GM18505 (cell line): ENCODE data around the gene ALG14.
A peak's percentile ranks its signal among the peaks of the same experiment; 100 is the strongest.

Experiments
- ATAC-seq: cut with Tn5 transposase; IDR thresholded peaks from one replicate; pipeline ENCODE4 v1.9.1; 2021; ENCODE audit not compliant: unreplicated experiment
- POLR2A ChIP-seq: IDR thresholded peaks from 4 replicates; pipeline ENCODE4 v1.6.1; 2011; ENCODE audit warnings: borderline replicate concordance; ENCODE audit not compliant: insufficient read depth, insufficient read length; ENCODE audit errors: extremely low read depth

Gene ALG14, protein sequence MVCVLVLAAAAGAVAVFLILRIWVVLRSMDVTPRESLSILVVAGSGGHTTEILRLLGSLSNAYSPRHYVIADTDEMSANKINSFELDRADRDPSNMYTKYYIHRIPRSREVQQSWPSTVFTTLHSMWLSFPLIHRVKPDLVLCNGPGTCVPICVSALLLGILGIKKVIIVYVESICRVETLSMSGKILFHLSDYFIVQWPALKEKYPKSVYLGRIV

DNA sequence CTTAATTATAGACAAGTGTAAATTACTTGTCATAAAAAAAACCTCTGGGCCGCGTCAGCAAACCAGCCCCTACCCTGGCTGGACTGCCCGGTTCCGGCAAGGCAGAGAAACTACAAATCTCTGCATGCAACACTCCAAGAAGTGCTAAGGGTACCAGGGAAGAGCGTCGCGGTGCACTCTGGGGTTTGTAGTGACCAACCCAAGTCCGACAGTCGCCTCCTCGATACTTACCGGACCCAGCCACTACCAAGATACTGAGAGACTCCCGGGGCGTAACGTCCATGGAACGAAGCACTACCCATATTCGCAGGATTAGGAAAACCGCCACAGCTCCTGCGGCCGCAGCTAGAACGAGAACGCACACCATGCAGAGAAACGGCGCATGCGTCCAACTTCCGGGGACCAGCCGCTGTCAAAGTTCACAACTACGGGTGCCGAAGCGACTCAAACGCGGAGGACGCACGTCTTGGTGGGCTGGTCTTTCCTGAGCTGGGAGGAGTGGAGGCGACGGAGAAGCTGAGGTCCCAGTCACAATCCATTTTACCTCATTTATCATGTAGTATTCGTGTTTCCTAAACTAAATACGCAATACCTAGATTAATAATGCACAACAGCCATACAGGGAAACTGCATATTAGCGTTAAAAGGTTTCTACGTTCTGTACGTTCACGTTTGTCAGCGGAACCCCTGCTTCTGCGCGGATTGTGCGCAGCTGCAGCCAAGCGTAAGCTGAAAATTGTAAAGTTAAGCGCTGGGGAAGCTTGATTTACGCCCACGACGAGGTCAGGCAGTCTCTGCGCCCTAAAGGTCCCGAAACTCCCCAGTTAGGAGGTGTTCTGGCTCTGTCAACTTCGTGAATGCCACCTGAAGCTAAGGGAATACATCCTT lies at the start of gene ALG14:
Gene ALG14 (minus strand): TSS at position 420 of the 888 bp plus-strand sequence. CDS start 53 bp downstream, at position 367.
- peak; percentile 94 for ATAC-seq
- peak; percentile 64 for TF ChIP-seq POLR2A

DNA sequence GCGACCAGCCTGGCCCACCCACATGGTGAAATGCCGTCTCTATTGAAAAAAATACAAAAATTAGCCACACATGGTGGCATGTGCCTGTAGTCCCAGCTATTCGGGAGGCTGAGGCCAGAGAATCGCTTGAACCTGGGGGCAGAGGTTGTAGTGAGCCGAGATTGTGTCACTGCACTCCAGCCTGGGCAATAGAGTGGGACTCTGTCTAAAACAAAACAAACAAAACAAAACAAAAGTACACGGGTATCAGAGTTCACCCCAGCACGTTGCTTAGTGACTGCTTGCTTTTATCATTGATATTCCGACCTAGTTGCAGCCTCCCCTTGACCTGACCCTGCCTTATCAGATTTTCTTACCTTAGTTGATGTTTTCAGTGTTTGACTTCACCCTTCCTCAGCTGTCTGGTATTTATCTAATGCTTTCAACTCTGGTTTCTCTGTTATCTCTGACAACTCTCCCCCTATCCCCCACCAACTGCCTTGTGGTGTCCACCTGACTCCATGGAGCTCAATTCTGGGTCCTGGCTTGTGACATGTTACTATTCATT lies 49.5 kb upstream of the ALG14 start:
- TF ChIP-seq POLR2A = no peak
- no peak for ATAC-seq

DNA sequence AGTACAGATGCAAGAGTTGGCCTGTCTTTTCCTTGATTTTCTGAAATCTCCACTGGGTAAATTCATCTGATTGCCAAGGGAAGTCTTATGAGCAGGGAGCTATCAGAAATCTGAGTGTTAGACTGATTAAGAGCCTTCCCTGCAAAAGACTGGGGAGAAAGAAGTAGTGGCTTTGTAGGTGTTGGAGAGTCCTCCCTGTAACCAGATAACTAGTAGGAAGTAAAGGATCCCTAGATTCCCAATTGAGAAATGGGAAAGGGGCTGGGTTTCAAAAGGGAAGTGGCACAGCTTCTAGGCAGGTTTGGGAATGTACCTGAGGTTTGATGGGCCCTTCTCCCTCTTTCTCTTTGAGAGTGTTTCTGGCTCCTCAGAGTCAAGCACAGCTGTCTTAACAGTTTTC lies 46.5 kb upstream of the ALG14 start:
- ATAC-seq = no peak
- TF ChIP-seq POLR2A = no peak

DNA sequence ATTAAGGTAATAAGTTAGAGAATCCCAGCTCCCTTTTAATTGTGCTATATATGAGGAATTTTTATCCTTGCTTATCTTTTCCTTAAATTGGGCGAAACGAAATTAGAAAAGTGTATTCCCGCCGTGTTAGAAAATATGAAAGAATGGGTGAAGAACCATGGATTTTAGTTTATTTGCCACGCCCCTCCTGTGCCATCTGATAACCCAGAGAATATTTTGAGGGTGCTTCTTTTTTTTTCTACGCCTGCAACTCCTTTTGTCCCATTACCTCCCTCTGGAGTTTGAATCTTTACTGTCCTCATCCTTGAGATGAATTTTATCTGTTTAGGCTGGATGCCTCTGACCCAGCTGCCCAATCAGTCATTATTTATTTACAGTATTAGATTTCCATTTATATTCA lies 46.0 kb upstream of the ALG14 start:
- TF ChIP-seq POLR2A = no peak
- no peak for ATAC-seq

DNA sequence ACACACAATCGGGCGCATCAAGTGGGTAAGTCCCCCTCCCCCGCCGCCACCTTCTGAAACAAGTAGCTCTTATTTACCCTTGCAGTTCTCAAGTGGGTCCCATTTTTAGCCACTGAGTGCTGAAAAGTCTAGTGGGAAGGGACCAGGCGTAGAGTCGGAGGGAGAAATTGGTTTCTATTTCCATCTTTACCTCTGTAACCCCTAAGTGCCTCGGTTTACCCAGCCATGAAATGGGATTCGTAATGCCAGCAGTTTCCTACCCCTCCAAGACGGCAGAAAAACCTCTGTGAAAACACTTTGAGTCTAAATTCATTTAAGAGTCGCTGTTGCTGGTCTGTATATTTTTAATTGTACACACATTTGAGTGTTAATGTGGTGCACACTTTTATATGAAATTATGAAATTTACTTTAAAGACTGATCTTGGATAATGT lies 45.3 kb upstream of the ALG14 start:
- ATAC-seq = no peak
- no peak for TF ChIP-seq POLR2A

DNA sequence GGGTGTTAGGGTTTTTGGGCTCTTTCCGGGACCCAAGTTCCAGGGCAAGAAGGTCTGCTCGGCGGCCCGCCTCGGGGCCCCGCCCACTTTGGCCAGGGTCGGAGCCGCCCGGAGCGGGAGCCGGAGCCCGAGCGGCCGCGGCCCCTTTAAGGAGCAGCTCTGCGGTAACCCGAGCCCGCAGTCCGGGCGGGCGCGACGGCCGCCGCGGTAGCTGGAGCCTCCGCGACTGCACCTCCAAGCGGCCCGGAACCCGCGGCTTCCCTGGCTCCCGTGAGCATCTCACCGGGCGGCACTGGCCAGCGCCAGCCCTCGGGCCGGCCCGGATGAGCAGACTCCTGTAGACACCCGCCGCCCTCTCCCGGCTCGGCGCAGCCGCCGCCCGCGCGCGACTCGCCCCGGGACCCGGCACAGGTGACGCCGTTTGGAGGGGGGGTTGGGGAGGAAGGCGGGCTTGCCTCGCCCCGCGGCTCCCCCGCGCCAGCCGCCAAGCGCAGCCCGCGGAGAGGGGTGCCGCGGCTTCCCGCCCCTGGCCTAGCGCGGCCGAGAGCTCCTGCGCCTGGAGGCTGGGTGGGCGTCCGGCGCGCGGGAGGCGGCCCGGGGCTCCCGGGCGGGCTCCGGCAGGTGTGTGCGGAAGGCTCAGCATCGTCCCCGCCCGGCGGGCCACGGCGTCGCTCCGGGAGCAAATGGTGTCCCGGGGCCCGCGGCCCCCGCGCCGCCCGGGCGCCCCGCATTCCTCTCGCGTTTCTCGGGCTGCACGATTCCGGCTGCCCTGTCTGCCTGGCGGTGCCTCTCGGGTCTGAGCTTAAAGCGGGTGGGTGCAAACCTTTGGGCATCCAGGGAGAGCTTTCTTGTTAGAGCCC lies 44.7 kb upstream of the ALG14 start, which contains the start of gene TLCD4:
Gene TLCD4 (plus strand): TSS at position 149 of the 860 bp plus-strand sequence. CDS start 26,547 bp downstream, outside the sequence.
- no peak for TF ChIP-seq POLR2A
- ATAC-seq = peak; percentile 61

DNA sequence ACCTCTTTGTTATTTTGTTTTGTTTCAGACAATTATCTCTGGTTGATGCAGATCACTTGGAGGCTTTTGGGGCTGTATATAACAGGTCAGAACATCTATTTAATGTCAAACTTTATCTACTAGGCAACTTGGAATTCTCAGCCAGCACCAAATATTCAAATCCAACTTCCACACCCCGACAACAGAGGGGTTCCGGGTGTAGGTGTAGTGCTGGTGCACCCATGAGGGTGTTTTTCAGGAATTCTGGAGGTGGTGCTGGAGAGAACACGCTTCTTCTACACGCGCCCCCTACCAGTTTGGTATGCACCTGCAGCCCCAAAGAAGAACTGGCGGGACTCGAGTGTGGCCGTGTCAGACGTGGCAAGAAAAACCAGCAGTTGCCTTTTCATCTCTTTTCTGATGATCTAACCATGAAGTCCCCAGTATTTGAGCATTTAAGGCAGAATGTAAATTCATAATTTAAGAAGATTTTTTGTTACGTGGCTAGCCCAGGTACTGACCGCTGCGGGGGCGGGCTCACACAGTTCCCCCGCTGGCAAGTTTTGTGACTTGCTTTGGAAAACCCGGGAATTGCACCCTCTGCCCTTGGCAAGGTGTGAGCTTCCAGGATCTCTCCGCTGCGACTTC lies 43.9 kb upstream of the ALG14 start:
- TF ChIP-seq POLR2A = no peak
- peak; percentile 66 for ATAC-seq

DNA sequence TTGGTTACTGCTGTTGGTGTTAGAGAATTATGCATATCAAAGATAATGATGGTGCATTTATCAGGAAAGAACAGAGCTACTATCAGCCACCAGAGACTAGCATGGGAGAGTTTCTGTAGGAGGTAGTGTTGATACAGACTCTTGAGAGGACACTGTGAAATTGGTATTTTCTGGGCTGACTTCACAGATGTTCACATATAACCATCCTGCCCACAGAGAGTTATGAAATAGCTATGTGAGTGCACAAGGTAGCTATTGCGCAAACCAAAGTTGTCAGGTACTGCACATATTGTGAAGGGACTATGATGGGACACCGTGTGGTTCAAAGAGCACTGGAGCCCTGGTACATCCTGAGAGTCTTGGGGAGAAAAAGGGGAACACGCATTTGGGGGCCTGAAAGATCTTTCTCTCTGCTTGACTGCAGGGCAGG lies 43.0 kb upstream of the ALG14 start:
- no peak for TF ChIP-seq POLR2A
- no peak for ATAC-seq

DNA sequence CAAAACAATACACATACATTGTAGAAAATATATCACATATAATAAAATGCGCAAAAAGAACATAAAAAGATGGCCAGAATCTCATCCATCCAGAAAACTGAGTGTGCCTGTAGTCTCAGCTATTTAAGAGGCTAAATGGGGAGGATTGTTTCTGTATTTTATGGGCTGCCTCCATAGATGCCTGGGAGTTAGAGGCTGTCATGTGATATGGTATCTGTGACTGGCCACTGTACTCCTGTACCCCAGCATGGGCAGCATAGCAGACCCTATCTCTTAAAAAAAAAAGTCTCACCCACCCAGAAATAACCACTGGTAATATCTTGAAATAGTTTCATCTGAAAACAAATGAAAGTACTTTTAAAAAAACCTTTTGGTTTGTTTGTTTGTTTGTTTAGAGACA lies 40.9 kb upstream of the ALG14 start:
- no peak for ATAC-seq
- TF ChIP-seq POLR2A = no peak

DNA sequence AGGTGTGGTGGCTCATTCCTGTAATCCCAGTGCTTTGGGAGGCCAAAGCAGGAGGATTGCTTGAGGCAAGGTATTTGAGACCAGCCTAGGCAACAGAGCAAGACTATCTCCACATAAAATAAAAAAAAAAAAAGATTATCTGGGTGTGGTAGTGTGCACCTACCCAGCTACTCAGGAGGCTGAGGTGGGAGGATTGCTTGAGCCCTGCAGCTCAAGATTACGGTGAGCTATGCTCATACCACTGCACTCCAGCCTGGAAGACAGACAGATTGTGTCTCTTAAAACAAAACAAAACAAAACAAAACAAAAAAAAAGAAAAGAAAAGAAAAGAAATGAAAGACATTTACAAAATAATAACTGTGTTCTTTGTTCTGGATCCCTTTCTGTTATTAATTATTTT lies 38.3 kb upstream of the ALG14 start:
- TF ChIP-seq POLR2A = no peak
- no peak for ATAC-seq

DNA sequence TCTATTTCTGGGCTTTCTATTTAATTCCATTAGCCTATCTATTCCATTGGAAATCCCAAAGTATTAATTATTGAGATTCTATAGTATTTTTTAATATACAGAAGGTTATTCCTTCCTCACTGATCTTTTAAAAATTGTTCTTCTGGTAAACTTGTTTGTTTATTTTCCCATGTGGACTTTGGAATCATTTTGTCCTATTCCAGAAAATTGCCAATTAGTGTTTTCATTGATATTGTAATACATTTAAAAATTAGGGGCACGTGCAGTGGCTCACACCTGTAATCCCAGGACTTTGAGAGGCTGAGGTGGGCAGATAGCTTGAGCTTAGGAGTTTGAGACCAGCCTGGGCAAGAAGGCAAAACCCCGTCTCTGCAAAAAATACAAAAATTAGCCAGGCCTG lies 36.0 kb upstream of the ALG14 start:
- no peak for TF ChIP-seq POLR2A

DNA sequence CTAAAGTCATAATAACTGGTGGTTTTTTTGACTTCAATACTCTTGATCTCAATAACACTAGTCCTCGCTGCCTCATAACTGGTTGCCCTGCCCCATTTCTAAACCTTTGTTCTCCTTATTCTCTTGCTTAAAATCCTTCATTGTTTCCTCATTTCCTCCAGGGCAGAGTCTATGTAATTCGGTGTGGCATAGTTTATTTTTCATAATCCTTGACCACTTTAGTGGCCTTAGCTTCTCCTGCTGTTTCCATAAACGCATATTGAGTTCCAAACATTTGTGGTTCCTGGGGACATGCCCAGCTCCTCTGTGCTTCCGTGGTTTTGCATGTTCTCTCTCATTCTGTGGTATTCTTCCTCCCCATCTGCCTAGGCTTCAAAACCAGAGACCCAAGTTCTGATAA lies 25.4 kb upstream of the ALG14 start:
- no peak for ATAC-seq
- TF ChIP-seq POLR2A = no peak

More for the DNA sequence above, 36.0 kb upstream of the ALG14 start:
- ATAC-seq = no peak

DNA sequence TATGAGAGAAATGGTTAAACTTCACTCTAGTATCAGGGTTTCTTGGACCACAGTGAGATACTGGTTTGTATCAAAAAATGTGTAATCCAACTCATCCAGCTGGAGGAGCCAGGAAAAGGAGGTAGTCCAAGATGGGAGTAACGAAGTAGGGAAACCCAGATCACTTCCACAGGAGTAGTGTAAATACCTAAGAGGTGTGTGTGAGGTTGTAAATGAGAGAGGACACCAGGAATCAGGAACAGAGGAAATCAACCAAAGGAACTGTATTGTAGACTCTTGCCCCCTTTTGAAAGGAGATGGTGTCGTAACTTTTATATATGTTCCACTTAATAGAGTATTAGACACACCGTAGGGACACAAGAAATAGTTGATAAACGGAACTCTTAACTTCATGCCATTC lies 24.7 kb upstream of the ALG14 start:
- no peak for ATAC-seq

DNA sequence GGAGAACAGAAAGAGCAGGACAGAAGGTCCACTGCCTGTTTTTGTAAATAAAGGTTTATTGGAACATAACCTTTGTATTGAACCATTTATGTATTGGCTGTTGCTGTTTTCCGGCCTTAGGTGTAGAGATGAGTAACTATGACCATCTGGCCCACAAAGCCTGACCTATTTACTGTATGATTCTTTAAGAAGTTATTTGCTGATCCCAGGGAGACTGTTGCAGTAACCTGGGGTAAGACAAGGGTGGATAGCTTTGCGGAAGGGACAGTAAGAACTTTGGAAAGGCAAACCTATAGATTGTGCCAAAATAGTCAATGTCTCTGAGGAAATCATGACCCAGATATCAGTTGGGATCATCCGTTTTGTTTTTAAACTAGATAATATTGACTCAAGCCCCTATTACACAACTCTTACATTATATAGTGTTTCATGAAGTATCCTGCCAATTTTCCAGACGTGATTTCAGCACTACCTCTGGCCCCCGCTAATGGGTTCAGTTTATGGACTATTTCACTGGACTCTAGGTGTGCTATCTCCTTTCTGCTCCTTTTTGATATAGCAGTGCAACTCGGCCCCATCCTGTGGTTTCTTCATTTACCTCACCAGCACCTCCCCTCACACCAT lies 23.6 kb upstream of the ALG14 start:
- TF ChIP-seq POLR2A = no peak
- peak; percentile 5 for ATAC-seq

More for the DNA sequence above, 24.7 kb upstream of the ALG14 start:
- TF ChIP-seq POLR2A = no peak
